ENCODE results near the gene CARD6. TPM values are rescaled to one million over a fixed set of nuclear protein-coding genes. Genes with fewer than 3 reads are reported as not detected.

Gene CARD6
- total RNA-seq, 1 experiment from 2014 or later: 5.6 TPM

- no peak for TF ChIP-seq CTCF (IDR thresholded peaks at IDR 0.05; ENCODE audit: unreplicated experiment)
- Mint-ChIP-seq H3K4me3 (ENCODE audit: unreplicated experiment) (no peak overlapping the region), H3K9me3 (ENCODE audit: unreplicated experiment) (no peaks in the 10 kb centered on the region), H3K27me3 (ENCODE audit: insufficient read depth, unreplicated experiment) (no peaks in the 10 kb centered on the region), H3K36me3 (ENCODE audit: insufficient read depth, unreplicated experiment) (peaks cover 80% of the 10 kb centered on the region), H3K4me1 (ENCODE audit: insufficient read depth, unreplicated experiment) (peaks cover 24% of the 10 kb centered on the region), H3K27ac (ENCODE audit: low read depth, unreplicated experiment) (peak overlapping the region; percentile 49)
- TSS peak; percentile 0 for BruUV-seq (replicated peaks)
- intact Hi-C loops (cut with micrococcal nuclease): no loop called here
- POLR2A ChIA-PET: interaction anchor here (0.9 to 2.9 kb wide), 6 partner anchors 14 to 228 kb away, joined by 3 to 12 read pairs (median 4); no protein-coding TSS in a partner anchor
- no peak for DNase-seq (ENCODE audit: unreplicated experiment)
- CTCF ChIA-PET: interaction anchor here (1.1 to 1.4 kb wide), 2 partner anchors 11 to 19 kb away, joined by 4 to 6 read pairs; no protein-coding TSS in a partner anchor
Measured at GRCh38 chr5:40827188-40827977, 13.8 kb upstream of the CARD6 start.

- TF ChIP-seq CTCF (IDR thresholded peaks at IDR 0.05; ENCODE audit: unreplicated experiment): no peak
- POLR2A ChIA-PET: interaction anchor here (1.2 to 2.9 kb wide), 2 partner anchors 31 to 229 kb away, joined by 3 to 12 read pairs; no protein-coding TSS in a partner anchor
- no TSS peak for BruUV-seq (replicated peaks)
- peaks cover 24% of the 10 kb centered on the region for H3K4me1 Mint-ChIP-seq (ENCODE audit: insufficient read depth, unreplicated experiment)
- no peak overlapping the region for H3K4me3 Mint-ChIP-seq (ENCODE audit: unreplicated experiment)
- H3K36me3 Mint-ChIP-seq (ENCODE audit: insufficient read depth, unreplicated experiment): peaks cover 84% of the 10 kb centered on the region
- H3K27ac Mint-ChIP-seq (ENCODE audit: low read depth, unreplicated experiment): peak overlapping the region; percentile 49
- no peak for DNase-seq (ENCODE audit: unreplicated experiment)
- CTCF ChIA-PET: interaction anchor here (1.1 kb wide), 1 partner anchor 11 kb away, joined by 4 read pairs; no protein-coding TSS in a partner anchor
- no peaks in the 10 kb centered on the region for H3K27me3 Mint-ChIP-seq (ENCODE audit: insufficient read depth, unreplicated experiment)
- intact Hi-C loops (cut with micrococcal nuclease): no loop called here
- H3K9me3 Mint-ChIP-seq (ENCODE audit: unreplicated experiment): no peaks in the 10 kb centered on the region
Measured at GRCh38 chr5:40828021-40828631, 13.0 kb upstream of the CARD6 start.

- H3K4me1 Mint-ChIP-seq (ENCODE audit: insufficient read depth, unreplicated experiment): peaks cover 24% of the 10 kb centered on the region
- no peaks in the 10 kb centered on the region for H3K9me3 Mint-ChIP-seq (ENCODE audit: unreplicated experiment)
- no peaks in the 10 kb centered on the region for H3K27me3 Mint-ChIP-seq (ENCODE audit: insufficient read depth, unreplicated experiment)
- TF ChIP-seq CTCF (IDR thresholded peaks at IDR 0.05; ENCODE audit: unreplicated experiment): no peak
- intact Hi-C loops (cut with micrococcal nuclease): no loop called here
- no TSS peak for BruUV-seq (replicated peaks)
- DNase-seq (ENCODE audit: unreplicated experiment): no peak
- ChIA-PET CTCF (interaction anchor here (0.6 to 0.7 kb wide), 3 partner anchors 60 to 1250 kb away, joined by 3 read pairs; no protein-coding TSS in a partner anchor), POLR2A (interaction anchor here (1.0 to 2.9 kb wide), 4 partner anchors 13 to 73 kb away, joined by 4 to 12 read pairs (median 6); partner anchors contain the start of genes CARD6, PRKAA1 and TTC33)
- peaks cover 92% of the 10 kb centered on the region for H3K36me3 Mint-ChIP-seq (ENCODE audit: insufficient read depth, unreplicated experiment)
- no peak overlapping the region for H3K4me3 Mint-ChIP-seq (ENCODE audit: unreplicated experiment)
- peak overlapping the region; percentile 3 for H3K27ac Mint-ChIP-seq (ENCODE audit: low read depth, unreplicated experiment)
Measured at GRCh38 chr5:40828690-40829661, 12.2 kb upstream of the CARD6 start.
